Measurements from ENCODE around the gene U2AF2.

U2AF2 gene

DNA sequence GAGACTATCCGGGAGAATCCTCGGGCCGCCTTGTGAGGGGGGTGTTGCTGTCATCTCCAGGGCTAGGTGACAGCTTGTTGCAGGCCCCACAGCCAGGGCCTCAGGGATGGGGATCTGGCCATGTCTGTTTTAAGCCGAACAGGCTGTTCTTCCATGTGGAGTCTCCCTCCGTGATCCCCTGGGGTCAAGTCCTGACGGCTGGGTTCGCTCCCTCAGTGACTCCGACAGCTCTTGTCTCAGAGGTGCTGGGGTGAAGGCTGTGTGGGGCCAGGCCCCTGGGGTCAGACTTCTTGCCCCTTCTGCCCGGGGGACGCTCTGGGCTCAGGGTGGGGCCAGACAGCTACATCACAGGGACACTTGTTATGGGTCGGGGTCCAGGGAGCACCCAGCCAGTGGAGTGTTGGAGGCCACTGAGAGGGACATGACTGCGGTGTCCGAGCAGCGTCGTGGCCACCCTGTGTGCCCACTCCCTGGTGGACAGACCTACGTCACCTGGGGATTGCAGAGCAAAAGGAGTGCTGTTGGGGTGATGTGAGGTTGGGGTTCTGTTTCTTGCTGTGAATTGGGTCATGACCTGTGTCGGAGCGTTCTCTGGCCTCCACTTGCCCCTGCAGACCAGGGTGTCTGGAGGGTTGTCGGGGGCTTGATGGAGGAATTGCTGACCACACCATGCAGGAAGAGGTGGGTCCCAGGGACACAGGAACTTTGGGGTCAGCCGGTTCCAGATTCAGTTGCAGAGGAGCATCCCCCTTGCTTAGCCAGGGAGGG, 41.6 kb downstream of the U2AF2 start:
- no peaks in the 10 kb centered on the region for H3K27me3 ChIP-seq (ENCODE audit: insufficient read depth, low read length)
- H3K9ac ChIP-seq (ENCODE audit: low read length), result no peak overlapping the region
- no peaks in the 10 kb centered on the region for H3F3A ChIP-seq (ENCODE audit: insufficient read depth, low read length)
- no peak overlapping the region for H2AFZ ChIP-seq (ENCODE audit: low read length)
- peaks cover 77% of the 10 kb centered on the region for H3K36me3 ChIP-seq (ENCODE audit: insufficient read depth, low read length)
- H3K4me1 ChIP-seq (ENCODE audit: insufficient read depth, low read length, severe bottlenecking), result no peaks in the 10 kb centered on the region
- TF ChIP-seq EZH2 (IDR thresholded peaks at IDR 0.05; ENCODE audit: borderline replicate concordance, low read length), result no peak
- TF ChIP-seq, protein P1, sequence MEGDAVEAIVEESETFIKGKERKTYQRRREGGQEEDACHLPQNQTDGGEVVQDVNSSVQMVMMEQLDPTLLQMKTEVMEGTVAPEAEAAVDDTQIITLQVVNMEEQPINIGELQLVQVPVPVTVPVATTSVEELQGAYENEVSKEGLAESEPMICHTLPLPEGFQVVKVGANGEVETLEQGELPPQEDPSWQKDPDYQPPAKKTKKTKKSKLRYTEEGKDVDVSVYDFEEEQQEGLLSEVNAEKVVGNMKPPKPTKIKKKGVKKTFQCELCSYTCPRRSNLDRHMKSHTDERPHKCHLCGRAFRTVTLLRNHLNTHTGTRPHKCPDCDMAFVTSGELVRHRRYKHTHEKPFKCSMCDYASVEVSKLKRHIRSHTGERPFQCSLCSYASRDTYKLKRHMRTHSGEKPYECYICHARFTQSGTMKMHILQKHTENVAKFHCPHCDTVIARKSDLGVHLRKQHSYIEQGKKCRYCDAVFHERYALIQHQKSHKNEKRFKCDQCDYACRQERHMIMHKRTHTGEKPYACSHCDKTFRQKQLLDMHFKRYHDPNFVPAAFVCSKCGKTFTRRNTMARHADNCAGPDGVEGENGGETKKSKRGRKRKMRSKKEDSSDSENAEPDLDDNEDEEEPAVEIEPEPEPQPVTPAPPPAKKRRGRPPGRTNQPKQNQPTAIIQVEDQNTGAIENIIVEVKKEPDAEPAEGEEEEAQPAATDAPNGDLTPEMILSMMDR (IDR thresholded peaks at IDR 0.05; ENCODE audit: low read length), result no peak
- no peak overlapping the region for H3K4me3 ChIP-seq (ENCODE audit: low read depth, low read length, poor library complexity, severe bottlenecking)
- no peaks in the 10 kb centered on the region for H3K79me2 ChIP-seq (ENCODE audit: insufficient read depth, low read length)
- H3K27ac ChIP-seq (ENCODE audit: low read depth, low read length, poor library complexity, severe bottlenecking), result no peak overlapping the region
- H3K9me3 ChIP-seq (ENCODE audit: low read length), result no peaks in the 10 kb centered on the region
- no peaks in the 10 kb centered on the region for H4K20me1 ChIP-seq (ENCODE audit: insufficient read depth, low read length)
- H3K9me2 ChIP-seq (ENCODE audit: low read depth, low read length), result no peaks in the 10 kb centered on the region
- no peak overlapping the region for H3K4me2 ChIP-seq (ENCODE audit: low read length)

DNA sequence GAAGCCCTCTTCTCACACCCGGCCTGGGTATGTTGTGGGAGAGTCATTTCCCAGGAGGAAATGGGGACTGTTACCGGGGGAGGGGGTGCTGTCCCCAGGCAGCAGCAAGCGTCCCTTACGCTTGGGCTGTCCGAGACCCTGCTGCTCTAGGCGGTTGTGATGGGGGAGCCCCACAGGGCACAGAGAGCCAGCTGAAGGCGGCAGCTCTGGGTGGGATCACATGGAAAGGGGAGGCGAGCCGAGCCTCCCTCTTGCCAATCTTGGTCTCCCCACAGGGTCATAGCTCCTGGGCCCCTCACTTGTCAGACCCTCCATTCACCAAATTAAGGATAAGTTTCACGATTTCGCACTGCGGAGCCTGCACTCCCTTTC, 42.2 kb downstream of the U2AF2 start:
- Histone ChIP-seq H3K36me3 (ENCODE audit: insufficient read depth, low read length) (peaks cover 71% of the 10 kb centered on the region), H3K4me2 (ENCODE audit: low read length) (no peak overlapping the region), H3K27ac (ENCODE audit: low read depth, low read length, poor library complexity, severe bottlenecking) (no peak overlapping the region), H3K9me3 (ENCODE audit: low read length) (no peaks in the 10 kb centered on the region), H3K27me3 (ENCODE audit: insufficient read depth, low read length) (no peaks in the 10 kb centered on the region), H3K79me2 (ENCODE audit: insufficient read depth, low read length) (no peaks in the 10 kb centered on the region), H2AFZ (ENCODE audit: low read length) (no peak overlapping the region), H3K9ac (ENCODE audit: low read length) (no peak overlapping the region), H3F3A (ENCODE audit: insufficient read depth, low read length) (no peaks in the 10 kb centered on the region), H3K4me3 (ENCODE audit: low read depth, low read length, poor library complexity, severe bottlenecking) (no peak overlapping the region), H3K9me2 (ENCODE audit: low read depth, low read length) (no peaks in the 10 kb centered on the region), H4K20me1 (ENCODE audit: insufficient read depth, low read length) (no peaks in the 10 kb centered on the region), H3K4me1 (ENCODE audit: insufficient read depth, low read length, severe bottlenecking) (no peaks in the 10 kb centered on the region)
- TF ChIP-seq, protein P1 (IDR thresholded peaks at IDR 0.05; ENCODE audit: low read length), result no peak
- no peak for TF ChIP-seq EZH2 (IDR thresholded peaks at IDR 0.05; ENCODE audit: borderline replicate concordance, low read length)

DNA sequence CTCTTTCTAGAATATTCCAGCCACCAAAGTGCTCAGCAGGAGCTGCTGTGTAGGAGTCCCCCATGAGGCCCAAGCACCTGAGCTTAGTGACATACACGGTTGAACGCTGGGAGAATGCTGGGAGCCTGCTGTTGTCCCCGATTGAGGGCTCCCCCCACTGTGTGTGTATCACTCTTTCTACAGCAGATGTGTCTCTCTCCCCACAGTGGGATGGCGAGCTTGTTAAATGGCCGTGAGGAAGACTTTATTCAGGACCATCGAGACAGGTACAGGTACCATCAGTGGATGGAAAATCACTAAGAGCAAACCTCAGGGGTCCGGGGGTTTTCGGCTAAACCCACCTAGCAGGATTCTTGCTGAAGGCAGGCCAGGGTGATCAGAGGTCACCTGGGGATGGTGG, 42.9 kb downstream of the U2AF2 start:
- H3K9ac ChIP-seq (ENCODE audit: low read length), result no peak overlapping the region
- no peak overlapping the region for H3K4me3 ChIP-seq (ENCODE audit: low read depth, low read length, poor library complexity, severe bottlenecking)
- H3K9me2 ChIP-seq (ENCODE audit: low read depth, low read length), result no peaks in the 10 kb centered on the region
- H3K36me3 ChIP-seq (ENCODE audit: insufficient read depth, low read length), result peaks cover 71% of the 10 kb centered on the region
- no peaks in the 10 kb centered on the region for H4K20me1 ChIP-seq (ENCODE audit: insufficient read depth, low read length)
- no peak overlapping the region for H2AFZ ChIP-seq (ENCODE audit: low read length)
- H3K4me2 ChIP-seq (ENCODE audit: low read length), result no peak overlapping the region
- TF ChIP-seq, protein P1 (IDR thresholded peaks at IDR 0.05; ENCODE audit: low read length), result no peak
- TF ChIP-seq EZH2 (IDR thresholded peaks at IDR 0.05; ENCODE audit: borderline replicate concordance, low read length), result no peak
- H3F3A ChIP-seq (ENCODE audit: insufficient read depth, low read length), result no peaks in the 10 kb centered on the region
- H3K79me2 ChIP-seq (ENCODE audit: insufficient read depth, low read length), result no peaks in the 10 kb centered on the region
- no peak overlapping the region for H3K27ac ChIP-seq (ENCODE audit: low read depth, low read length, poor library complexity, severe bottlenecking)
- no peaks in the 10 kb centered on the region for H3K9me3 ChIP-seq (ENCODE audit: low read length)
- H3K4me1 ChIP-seq (ENCODE audit: insufficient read depth, low read length, severe bottlenecking), result no peaks in the 10 kb centered on the region
- H3K27me3 ChIP-seq (ENCODE audit: insufficient read depth, low read length), result no peaks in the 10 kb centered on the region
